ENCODE data around the gene GPS1.

The GPS1 gene

GRCh38 chr17:82079001-82079677 is 27.4 kb downstream of the GPS1 start:
- no peak for DNase-seq (ENCODE audit: low spot score)

- DNase-seq (ENCODE audit: low spot score): no peak
These were observed 28.5 kb downstream of the GPS1 start for GRCh38 chr17:82080048-82080788.

GRCh38 chr17:82080789-82081464 is 29.2 kb downstream of the GPS1 start:
- DNase-seq (ENCODE audit: low spot score): no peak

- no peak for DNase-seq (ENCODE audit: low spot score)
These were observed 29.8 kb downstream of the GPS1 start for GRCh38 chr17:82081546-82081945.

- DNase-seq (ENCODE audit: low spot score): no peak
These were observed 30.3 kb downstream of the GPS1 start for GRCh38 chr17:82081966-82082365.

- no peak for DNase-seq (ENCODE audit: low spot score)
These were observed 30.8 kb downstream of the GPS1 start for GRCh38 chr17:82082456-82082855.

GRCh38 chr17:82083009-82083408 is 31.3 kb downstream of the GPS1 start:
- no peak for DNase-seq (ENCODE audit: low spot score)

GRCh38 chr17:82083533-82084359 is 32.0 kb downstream of the GPS1 start:
- no peak for DNase-seq (ENCODE audit: low spot score)

GRCh38 chr17:82084373-82085030 is 32.8 kb downstream of the GPS1 start:
- DNase-seq (ENCODE audit: low spot score): no peak

- no peak for DNase-seq (ENCODE audit: low spot score)
These were observed 33.5 kb downstream of the GPS1 start for GRCh38 chr17:82085031-82085861.

- no peak for DNase-seq (ENCODE audit: low spot score)
These were observed 34.5 kb downstream of the GPS1 start for GRCh38 chr17:82085931-82086764.

GRCh38 chr17:82086941-82087906 is 35.5 kb downstream of the GPS1 start:
- no peak for DNase-seq (ENCODE audit: low spot score)

GRCh38 chr17:82087961-82088837 is 36.5 kb downstream of the GPS1 start:
- no peak for DNase-seq (ENCODE audit: low spot score)

- DNase-seq (ENCODE audit: low spot score): no peak
These were observed 37.4 kb downstream of the GPS1 start for GRCh38 chr17:82088838-82089722.

- no peak for DNase-seq (ENCODE audit: low spot score)
These were observed 38.2 kb downstream of the GPS1 start for GRCh38 chr17:82089723-82090548.

All from hematopoietic multipotent progenitor cell treated with erythropoietin and hydrocortisone succinate and interleukin-3 and kit ligand, for 15 days (in vitro differentiated cells).